SIG-M5 (cell line): Measurements from ENCODE around the gene USO1.
A peak's percentile ranks its signal among the peaks of the same experiment; 100 is the strongest.

Experiments
- DNase-seq: peaks from one replicate; lab custom pipeline; 2025; lab: John Stamatoyannopoulos, UW

The USO1 gene

DNA sequence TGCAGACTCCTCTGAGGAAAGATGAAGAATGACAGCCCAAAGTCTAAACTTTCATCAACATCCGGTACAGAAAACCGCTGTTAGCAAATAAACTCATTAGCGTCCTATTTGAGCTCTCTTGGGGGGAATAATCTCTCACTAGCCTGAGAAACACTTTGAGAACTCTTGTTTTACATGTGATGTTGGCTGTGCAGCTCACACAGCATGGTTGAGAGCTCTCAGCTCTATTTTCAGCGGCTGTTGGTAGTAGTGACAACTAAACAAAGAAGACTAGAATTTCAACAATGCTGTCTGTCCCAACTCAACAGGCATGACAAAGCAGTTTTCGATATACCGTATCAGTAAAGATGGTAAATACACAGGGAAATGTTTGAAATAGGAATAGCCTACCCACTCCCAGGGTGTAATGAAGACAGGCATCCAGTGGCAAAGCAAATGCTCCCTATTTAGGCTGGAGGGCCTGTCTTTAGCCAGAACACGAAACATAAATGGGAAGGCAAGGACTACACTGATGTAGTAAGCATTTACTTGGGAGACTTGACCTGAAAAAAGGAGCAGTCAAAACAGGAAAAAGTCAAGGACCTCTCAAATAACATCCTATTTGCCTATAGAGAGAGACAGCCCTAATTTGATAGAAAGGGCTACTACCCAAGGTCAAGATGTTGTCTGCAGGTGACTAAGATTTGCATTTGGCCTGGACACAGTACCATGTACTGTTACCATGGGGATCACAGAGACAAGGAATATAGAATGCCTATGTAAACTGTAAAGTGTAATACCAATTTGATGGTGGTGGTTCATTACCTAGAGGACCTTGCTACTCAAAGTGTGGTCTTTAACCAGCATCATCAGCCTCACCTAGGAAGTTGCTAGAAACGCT is 117.5 kb downstream of the USO1 start:
- no peak for DNase-seq

GRCh38 chr4:75843596-75843995 is 119.2 kb downstream of the USO1 start:
- DNase-seq = no peak

DNA sequence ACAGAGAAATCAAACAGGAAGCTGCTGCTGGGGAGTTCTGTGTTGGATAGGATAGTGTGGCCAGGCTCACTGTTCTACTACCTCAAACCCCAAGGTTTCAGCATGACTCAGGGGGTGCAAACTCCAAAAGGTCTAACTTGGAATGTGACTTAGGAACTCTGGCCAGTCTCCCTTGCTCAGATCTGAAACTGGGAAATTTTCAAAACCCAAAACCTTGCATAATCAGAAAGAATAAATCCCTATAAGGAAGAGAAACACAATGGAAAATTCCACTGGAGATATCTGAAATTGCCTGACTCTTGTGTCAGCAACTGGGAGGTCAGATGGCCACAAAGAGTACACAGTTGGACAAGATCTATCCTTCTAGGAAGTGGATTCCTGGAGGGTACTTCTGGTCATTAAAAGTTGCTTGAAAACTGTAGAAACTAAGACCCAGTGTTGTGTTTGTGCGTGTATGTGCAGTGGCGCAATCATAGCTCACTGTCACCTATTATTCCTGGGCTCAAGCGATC is 119.8 kb downstream of the USO1 start:
- no peak for DNase-seq

GRCh38 chr4:75845992-75846391 is 121.6 kb downstream of the USO1 start:
- no peak for DNase-seq

DNA sequence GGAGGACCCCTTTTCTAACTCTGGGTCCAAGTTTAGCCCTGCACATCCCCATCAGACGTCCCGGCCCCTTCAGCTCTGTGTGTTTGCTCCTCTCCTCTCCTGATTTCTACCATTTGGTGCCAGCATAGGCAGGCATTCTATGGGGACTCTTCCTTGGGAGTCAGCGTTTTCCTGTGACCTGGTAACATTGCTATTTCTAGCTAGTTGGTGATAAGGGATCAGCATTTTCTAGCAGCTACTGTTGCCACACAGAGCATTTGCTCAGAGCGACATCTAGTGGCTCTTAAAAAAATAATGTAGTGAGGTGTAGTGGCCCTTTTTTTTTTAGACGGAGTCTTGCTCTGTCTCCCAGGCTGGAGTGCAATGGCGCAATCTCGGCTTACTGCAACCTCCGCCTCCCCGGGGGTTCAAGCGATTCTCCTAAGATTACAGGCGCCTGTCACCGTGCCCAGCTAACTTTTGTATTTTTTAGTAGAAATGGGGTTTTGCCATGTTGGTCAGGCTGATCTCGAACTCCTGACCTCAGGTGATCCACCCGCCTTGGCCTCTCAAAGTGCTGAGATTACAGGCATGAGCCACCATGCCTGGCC is 123.9 kb downstream of the USO1 start:
- peak; percentile 5 for DNase-seq

GRCh38 chr4:75848891-75849290 is 124.5 kb downstream of the USO1 start:
- no peak for DNase-seq

DNA sequence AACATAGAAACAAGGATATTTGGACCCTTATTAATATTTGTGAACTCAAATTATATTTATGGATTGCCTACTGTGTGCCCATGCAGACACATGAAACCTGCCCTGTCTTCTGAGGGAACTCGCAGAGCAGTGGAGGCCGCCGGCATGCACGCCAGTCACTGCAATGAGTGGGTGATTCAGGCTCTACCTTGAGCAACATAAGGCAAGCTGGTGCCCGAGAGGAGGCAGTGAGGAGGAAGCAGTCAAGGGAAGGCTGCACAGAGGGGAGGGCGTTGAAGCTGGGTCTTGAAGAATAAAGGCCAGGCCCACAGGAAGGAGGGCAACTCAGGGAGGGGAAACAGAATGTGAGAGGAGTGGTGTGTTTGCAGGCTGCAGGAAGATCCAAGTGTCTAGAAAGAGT is 125.1 kb downstream of the USO1 start:
- DNase-seq = peak; percentile 73

DNA sequence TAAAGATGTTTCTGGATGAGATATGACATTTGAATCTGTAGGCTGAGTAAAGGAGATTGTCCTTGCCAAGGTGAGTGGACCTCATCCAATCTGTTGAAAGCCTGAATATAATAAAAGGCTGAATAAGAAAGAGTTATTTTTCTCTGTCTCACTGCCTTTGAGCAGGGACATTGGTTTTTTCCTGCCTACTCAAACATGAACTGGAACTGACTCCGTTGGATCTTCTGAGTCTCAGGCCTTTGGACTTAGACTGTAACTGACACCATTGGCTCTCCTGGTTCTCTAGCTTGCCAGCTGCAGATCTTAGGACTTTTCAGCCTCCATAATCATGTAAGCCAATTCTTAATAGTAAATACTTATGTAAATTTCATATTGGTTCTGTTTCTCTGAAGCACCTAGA is 134.3 kb downstream of the USO1 start:
- DNase-seq = no peak

- no peak for DNase-seq
These were observed 136.2 kb downstream of the USO1 start for GRCh38 chr4:75860606-75861005.
